Activated T-helper 1 cell treated with anti-CD3 and anti-CD28 coated beads, Interleukin-2, amount 50 U/mL, for 16 hours (primary cell): Measurements from ENCODE around the gene WDR59.

ENCODE experiments used
- DNase-seq, 2 donors: peaks; one replicate each; pipeline ENCODE4 v3.0.0-alpha.2; 2020; ENCODE audit warnings: low read depth in 1 of 2, low spot score in 1 of 2

WDR59 gene

GRCh38 chr16:74987027-74987681, 2.2 kb upstream of the WDR59 start:
- no peak for DNase-seq

- DNase-seq: no peak
These were observed 762 bp downstream of the WDR59 start for GRCh38 chr16:74984194-74984528.

GRCh38 chr16:74982256-74982655, 2.7 kb downstream of the WDR59 start:
- DNase-seq: no peak

GRCh38 chr16:74975591-74975990, 9.3 kb downstream of the WDR59 start:
- no peak for DNase-seq

- no peak for DNase-seq
These were observed 11.6 kb downstream of the WDR59 start for GRCh38 chr16:74973304-74973703.

- no peak for DNase-seq
These were observed 30.2 kb downstream of the WDR59 start for GRCh38 chr16:74954763-74955162.

GRCh38 chr16:74951681-74952080, 33.2 kb downstream of the WDR59 start:
- DNase-seq: no peak

GRCh38 chr16:74951206-74951605, 33.7 kb downstream of the WDR59 start:
- no peak for DNase-seq

- no peak for DNase-seq
These were observed 34.4 kb downstream of the WDR59 start for GRCh38 chr16:74950511-74950910.

- DNase-seq: no peak
These were observed 35.6 kb downstream of the WDR59 start for GRCh38 chr16:74949309-74949708.

- no peak for DNase-seq
These were observed 40.5 kb downstream of the WDR59 start for GRCh38 chr16:74944466-74944865.

GRCh38 chr16:74942977-74943918, 41.7 kb downstream of the WDR59 start:
- DNase-seq: no peak

- DNase-seq: no peak
These were observed 42.4 kb downstream of the WDR59 start for GRCh38 chr16:74942566-74942965.

GRCh38 chr16:74939688-74940087, 45.2 kb downstream of the WDR59 start:
- DNase-seq: no peak

GRCh38 chr16:74936902-74937560, 47.9 kb downstream of the WDR59 start:
- DNase-seq: no peak

- no peak for DNase-seq
These were observed 53.5 kb downstream of the WDR59 start for GRCh38 chr16:74931445-74931844.

GRCh38 chr16:74929636-74930035, 55.3 kb downstream of the WDR59 start:
- no peak for DNase-seq

- DNase-seq: no peak
These were observed 58.1 kb downstream of the WDR59 start for GRCh38 chr16:74926805-74927204.

GRCh38 chr16:74923766-74924460, 61.0 kb downstream of the WDR59 start:
- DNase-seq: no peak

- DNase-seq: no peak
These were observed 62.5 kb downstream of the WDR59 start for GRCh38 chr16:74922150-74923138.
